ENCODE measurements around the gene PARN.

PARN gene

GRCh38 chr16:14527411-14528044 is 102.5 kb downstream of the PARN start:
- DNase-seq: no peak

- no peak for DNase-seq
Observed at GRCh38 chr16:14525596-14525995, 104.5 kb downstream of the PARN start.

- DNase-seq: no peak
Observed at GRCh38 chr16:14524979-14525378, 105.1 kb downstream of the PARN start.

- DNase-seq: no peak
Observed at GRCh38 chr16:14523632-14524031, 106.4 kb downstream of the PARN start.

GRCh38 chr16:14522671-14523070 is 107.4 kb downstream of the PARN start:
- no peak for DNase-seq

GRCh38 chr16:14520753-14521152 is 109.3 kb downstream of the PARN start:
- DNase-seq: no peak

GRCh38 chr16:14514967-14515366 is 115.1 kb downstream of the PARN start:
- no peak for DNase-seq

GRCh38 chr16:14513389-14514107 is 116.5 kb downstream of the PARN start:
- no peak for DNase-seq

GRCh38 chr16:14511800-14512135 is 118.3 kb downstream of the PARN start:
- no peak for DNase-seq

GRCh38 chr16:14510939-14511799 is 118.9 kb downstream of the PARN start:
- DNase-seq: no peak

- no peak for DNase-seq
Observed at GRCh38 chr16:14510581-14510938, 119.5 kb downstream of the PARN start.

- no peak for DNase-seq
Observed at GRCh38 chr16:14509675-14510132, 120.4 kb downstream of the PARN start.

GRCh38 chr16:14509055-14509454 is 121.0 kb downstream of the PARN start:
- no peak for DNase-seq

GRCh38 chr16:14505846-14506245 is 124.2 kb downstream of the PARN start:
- peak; percentile 18 for DNase-seq

- peak; percentile 67 for DNase-seq
Observed at GRCh38 chr16:14502932-14503741, 126.9 kb downstream of the PARN start.

- no peak for DNase-seq
Observed at GRCh38 chr16:14502256-14502875, 127.7 kb downstream of the PARN start.

- peak; percentile 39 for DNase-seq
Observed at GRCh38 chr16:14501331-14502255, 128.5 kb downstream of the PARN start.

GRCh38 chr16:14500791-14501190 is 129.3 kb downstream of the PARN start:
- no peak for DNase-seq

- DNase-seq: no peak
Observed at GRCh38 chr16:14499110-14499509, 130.9 kb downstream of the PARN start.

GRCh38 chr16:14497245-14498082 is 132.6 kb downstream of the PARN start:
- DNase-seq: no peak
